LNCAP (cell line): Measurements from ENCODE around the gene TAAR8.

ENCODE experiments used
- TF ChIP-seq, protein P1 (sequence below): fragments of 450-650 bp; IDR thresholded peaks from 2 replicates; pipeline ENCODE4 v1.5.1; 2017; ENCODE audit warnings: mild to moderate bottlenecking

TAAR8 gene, protein sequence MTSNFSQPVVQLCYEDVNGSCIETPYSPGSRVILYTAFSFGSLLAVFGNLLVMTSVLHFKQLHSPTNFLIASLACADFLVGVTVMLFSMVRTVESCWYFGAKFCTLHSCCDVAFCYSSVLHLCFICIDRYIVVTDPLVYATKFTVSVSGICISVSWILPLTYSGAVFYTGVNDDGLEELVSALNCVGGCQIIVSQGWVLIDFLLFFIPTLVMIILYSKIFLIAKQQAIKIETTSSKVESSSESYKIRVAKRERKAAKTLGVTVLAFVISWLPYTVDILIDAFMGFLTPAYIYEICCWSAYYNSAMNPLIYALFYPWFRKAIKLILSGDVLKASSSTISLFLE

DNA sequence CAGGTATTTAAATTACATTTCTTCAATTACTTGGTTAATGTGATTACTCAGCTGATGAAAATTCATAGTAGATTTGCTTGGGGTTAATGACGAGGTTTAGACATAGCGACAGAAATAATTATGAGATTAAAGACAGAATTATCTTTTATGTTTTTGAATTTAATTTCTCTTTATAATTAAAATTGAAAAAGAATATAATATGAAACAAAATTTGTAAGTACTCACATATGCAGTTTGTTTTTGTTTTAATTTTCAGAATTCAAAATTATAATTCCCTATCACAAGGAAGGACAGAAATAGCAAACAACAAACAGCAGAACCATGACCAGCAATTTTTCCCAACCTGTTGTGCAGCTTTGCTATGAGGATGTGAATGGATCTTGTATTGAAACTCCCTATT lies at the start of gene TAAR8:
TSS of gene TAAR8 (plus strand) at position 301 of the 400 bp plus-strand sequence. CDS start at position 322, 21 bp downstream.
- TF ChIP-seq, protein P1, sequence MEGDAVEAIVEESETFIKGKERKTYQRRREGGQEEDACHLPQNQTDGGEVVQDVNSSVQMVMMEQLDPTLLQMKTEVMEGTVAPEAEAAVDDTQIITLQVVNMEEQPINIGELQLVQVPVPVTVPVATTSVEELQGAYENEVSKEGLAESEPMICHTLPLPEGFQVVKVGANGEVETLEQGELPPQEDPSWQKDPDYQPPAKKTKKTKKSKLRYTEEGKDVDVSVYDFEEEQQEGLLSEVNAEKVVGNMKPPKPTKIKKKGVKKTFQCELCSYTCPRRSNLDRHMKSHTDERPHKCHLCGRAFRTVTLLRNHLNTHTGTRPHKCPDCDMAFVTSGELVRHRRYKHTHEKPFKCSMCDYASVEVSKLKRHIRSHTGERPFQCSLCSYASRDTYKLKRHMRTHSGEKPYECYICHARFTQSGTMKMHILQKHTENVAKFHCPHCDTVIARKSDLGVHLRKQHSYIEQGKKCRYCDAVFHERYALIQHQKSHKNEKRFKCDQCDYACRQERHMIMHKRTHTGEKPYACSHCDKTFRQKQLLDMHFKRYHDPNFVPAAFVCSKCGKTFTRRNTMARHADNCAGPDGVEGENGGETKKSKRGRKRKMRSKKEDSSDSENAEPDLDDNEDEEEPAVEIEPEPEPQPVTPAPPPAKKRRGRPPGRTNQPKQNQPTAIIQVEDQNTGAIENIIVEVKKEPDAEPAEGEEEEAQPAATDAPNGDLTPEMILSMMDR = no peak

DNA sequence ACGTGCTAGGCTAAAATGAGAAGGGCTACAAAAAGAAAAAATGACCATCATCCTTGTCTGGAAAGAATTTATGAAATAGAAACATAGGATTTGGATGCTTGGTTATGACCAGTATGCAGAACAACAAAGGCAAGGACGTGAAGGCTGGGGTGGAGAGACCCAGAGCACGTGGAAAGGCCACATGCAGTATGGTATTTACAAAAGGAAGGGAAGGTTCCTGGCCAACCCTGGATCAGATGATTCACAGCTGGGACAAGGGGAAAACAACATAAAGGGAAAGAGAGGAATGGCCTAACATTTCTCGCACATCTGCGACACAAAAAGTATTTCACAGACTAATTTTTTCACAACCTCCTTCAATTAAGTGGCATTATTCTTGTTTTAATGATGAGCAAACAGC lies 47.7 kb upstream of the TAAR8 start:
- TF ChIP-seq, protein P1 = no peak

DNA sequence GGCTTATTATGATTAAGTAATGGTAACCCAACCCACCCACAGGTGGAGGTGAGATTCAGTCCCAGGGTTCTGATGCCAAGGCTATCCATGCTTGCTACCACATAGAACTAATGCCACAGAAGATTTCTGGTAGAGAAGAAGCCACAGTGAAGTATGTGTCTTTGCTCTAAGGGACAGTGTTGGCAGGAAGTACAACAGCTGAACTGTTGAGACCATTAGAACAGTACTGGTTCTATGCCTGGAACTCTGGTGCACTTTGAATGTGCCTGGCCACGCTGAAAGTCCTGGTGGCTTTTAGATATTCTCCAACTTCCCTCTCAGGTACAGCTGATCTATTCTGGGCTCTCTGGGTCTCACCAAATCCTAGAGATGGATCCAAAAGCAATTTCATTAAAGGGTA lies 47.3 kb upstream of the TAAR8 start:
- TF ChIP-seq, protein P1 = no peak

DNA sequence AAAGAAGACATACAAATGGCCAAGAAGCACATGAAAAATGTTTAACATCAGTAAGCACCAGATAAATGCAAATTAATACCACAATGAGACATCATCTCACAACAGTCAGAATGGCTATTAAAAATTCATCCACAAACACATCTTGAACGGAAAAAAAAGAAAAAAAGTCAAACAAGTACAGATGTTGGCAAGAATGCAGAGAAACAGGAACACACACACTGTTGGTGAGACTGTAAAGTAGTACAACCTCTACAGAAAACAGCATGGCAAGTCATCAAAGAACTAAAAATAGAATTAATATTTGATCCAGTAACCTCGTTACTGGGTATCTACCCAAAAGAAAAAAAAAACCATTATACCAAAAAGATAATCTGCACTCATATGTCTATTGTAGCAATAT lies 46.0 kb upstream of the TAAR8 start:
- TF ChIP-seq, protein P1 = no peak

DNA sequence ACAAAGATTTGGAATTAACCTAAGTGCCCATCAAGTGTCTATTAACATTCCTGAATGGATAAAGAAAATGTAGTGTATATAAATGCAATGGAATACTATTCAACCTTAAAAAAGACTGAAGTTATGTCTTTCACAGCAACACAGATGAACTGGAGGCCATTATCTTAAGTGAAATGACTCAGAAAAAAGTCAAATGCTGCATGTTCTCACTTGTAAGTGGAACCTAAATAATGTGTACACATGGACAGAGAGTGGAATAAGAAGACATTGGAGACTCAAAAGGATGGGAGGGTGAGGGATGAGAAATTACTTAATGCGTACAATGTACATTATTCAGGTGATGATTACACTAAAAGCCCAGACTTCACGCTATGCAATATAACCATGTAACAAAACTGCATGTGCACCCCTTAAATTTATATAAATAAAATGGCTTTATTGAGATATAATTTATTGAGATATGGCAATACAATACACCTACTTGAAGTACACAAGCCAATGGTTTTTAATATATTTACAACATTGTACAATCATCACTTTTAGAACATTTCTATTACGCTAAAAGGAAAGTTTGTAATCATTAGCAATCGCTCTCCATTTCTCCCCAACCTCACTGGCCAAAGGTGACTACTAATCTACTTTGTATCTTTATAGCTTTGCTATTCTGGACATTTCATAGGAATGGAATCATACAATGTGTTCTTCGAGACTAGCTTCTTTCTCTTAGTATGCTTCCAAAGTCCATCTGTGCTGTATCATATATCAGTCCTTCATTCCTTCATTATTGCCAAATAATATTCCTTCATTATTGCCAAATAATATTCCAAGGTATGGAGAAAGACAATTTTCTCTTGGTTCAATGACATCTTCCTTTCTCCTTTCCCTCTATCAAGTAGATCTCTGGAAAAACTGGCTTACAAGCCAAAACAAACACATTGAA lies 45.3 kb upstream of the TAAR8 start:
- TF ChIP-seq, protein P1 = no peak

DNA sequence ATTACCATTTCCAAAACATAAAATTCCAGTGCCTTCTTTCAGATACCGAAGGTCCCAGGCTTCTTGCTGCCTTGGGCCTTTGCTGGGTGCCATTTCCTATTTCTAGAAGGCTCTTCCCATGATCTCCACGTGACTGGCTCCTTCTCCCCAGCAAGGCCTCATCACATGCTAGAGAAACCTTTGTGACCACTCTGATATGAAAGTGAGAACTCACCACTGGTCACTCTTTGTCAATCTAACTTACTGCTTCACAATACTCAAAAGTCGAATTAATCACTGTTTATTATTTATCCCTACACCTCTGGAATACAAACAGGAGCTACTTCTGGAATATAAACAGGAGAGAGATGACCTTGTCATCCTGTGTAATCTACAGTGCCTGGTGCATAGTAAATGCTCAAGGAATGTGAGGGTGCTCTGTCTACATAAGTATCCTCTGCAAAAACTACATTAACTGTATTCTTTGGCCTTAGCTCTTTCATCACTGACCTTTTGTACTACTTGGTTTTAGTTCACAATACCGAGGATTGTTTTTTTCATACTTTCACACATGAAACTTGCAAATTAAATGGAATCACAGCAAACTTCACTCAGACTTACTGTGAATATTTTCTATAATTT lies 41.2 kb upstream of the TAAR8 start:
- TF ChIP-seq, protein P1 = no peak

DNA sequence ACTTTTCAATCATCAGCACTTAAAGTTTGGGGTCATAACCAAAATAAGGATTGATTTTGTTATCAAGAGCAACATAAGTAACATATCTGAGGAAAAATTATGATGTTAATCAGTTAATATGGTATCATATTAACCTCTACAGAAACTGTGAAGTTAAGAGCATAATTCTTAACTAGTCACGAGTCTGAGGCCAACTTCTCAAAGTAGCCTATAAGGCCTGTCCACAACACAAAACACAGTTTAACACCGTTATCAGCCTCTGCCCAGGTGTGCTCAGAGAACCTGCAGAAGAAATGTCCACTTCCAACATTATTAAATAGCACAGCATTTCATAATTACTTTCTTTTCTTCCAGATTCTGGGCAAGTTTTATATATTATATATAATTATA lies 40.6 kb upstream of the TAAR8 start:
- TF ChIP-seq, protein P1 = no peak
